ENCODE data around the gene TDRD1. TPM values are rescaled to one million over a fixed set of nuclear protein-coding genes. Genes with fewer than 3 reads are reported as not detected.

TDRD1 gene
- total RNA-seq, 1 donor from 2014 or later = not detected

DNA sequence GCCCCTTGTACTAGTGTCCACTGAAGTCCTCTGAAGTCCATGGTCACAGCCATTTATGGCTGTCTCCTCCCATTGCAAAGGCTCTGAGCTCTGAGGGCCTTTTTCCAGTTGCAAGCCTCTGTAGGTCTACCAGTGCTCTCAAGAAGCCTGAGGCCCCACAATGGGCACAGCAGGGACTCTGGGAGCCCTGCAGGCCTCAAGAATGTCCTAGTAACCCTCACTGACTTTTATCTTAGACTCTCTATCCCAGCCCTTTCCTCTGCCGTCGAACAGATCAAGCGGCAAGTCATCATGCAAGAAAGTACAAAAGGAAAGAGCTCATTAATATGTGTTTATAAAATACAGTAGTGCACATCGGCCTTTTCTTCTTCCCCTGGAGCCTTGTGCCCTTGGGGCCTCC, 83.3 kb downstream of the TDRD1 start:
- no peak overlapping the region for H3K4me3 ChIP-seq (ENCODE audit: low read depth, low read length)
- TF ChIP-seq, protein P1, sequence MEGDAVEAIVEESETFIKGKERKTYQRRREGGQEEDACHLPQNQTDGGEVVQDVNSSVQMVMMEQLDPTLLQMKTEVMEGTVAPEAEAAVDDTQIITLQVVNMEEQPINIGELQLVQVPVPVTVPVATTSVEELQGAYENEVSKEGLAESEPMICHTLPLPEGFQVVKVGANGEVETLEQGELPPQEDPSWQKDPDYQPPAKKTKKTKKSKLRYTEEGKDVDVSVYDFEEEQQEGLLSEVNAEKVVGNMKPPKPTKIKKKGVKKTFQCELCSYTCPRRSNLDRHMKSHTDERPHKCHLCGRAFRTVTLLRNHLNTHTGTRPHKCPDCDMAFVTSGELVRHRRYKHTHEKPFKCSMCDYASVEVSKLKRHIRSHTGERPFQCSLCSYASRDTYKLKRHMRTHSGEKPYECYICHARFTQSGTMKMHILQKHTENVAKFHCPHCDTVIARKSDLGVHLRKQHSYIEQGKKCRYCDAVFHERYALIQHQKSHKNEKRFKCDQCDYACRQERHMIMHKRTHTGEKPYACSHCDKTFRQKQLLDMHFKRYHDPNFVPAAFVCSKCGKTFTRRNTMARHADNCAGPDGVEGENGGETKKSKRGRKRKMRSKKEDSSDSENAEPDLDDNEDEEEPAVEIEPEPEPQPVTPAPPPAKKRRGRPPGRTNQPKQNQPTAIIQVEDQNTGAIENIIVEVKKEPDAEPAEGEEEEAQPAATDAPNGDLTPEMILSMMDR (conservative IDR thresholded peaks at IDR 0.05; ENCODE audit: low read depth, low read length) = no peak
- DNase-seq (ENCODE audit: low read depth) = no peak

DNA sequence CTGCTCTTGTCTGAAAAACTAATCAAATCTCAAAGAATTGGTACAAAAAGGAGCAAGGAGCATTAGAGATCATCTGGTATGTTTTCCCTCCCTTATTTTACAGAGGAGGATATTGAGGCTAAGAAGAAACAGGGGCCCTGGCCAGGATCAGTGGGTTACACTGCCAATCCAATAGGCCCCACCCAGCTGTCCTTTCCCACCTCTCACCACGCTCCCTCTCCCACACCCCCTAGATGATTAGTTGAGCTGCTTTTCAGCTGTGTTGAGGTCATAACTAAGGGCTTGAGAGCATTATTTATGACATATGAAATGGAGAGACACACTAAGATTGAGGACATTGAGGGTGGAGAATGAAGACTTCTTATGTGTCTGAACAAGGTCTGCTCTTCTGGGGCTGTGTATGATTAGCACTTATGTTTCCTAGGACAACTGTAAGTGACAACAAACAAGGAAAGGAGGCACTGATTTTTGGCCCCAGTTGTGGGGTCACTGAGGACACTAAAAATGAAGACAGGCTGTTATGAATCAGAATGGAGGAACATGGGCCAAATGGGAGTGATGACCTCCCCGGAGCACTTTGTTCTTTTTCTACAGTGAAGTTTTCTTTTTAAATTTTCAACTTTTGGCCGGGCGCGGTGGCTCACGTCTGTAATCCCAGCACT, 86.4 kb downstream of the TDRD1 start:
- TF ChIP-seq, protein P1 (conservative IDR thresholded peaks at IDR 0.05; ENCODE audit: low read depth, low read length) = no peak
- H3K4me3 ChIP-seq (ENCODE audit: low read depth, low read length) = no peak overlapping the region
- no peak for DNase-seq (ENCODE audit: low read depth)

DNA sequence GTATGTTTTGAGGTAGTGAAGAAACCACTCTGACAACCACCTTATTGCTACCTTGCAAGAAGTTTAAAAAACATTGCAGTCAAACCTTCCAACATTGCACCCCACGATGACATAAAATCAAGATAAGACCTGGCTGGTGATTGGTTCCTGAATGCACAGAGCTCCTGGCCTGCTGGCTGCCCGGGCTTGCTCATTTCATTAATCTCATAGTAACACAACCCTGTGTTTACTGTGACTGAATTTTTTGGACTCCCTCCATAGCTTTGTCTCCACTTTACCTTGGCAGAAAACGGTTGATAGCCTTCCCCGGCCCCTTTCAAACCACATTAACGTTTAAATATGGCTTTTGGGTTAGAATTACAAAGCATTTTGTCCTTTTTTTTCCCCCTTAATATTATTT, 87.4 kb downstream of the TDRD1 start:
- TF ChIP-seq, protein P1 (conservative IDR thresholded peaks at IDR 0.05; ENCODE audit: low read depth, low read length) = no peak
- no peak overlapping the region for H3K4me3 ChIP-seq (ENCODE audit: low read depth, low read length)
- DNase-seq (ENCODE audit: low read depth) = no peak

DNA sequence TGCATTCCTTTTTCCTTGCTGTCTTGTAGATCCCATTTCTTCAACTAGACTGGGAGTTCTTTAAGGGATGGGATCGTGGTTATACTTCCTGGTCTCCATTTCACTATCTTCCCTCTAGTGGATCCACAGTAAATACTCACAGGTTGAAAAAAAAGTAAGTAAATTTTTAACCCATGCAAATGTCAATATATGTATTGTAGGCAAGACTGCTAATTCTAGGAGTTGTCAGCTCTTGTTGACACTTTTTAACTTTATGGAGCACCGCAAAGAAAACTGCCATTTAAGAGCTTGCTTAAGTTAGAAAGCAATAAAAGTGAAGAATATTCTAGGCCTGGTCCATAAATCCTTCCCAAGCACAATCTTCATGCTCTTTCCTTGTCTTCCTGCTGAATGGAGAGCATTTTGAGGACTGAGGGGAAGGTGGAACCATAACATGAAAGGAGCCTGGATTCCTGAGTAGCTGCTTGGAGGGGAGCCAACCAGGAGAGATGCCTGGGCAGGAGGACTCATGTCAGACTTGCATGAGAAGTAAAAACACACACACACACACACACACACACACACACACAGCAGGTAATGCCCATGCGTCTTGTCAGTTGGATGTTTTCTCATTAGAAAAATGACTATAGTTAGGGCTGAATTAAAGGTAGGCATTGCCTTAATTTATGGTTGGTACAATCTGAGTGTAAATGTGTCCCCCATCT, 92.1 kb downstream of the TDRD1 start:
- no peak overlapping the region for H3K4me3 ChIP-seq (ENCODE audit: low read depth, low read length)
- TF ChIP-seq, protein P1 (conservative IDR thresholded peaks at IDR 0.05; ENCODE audit: low read depth, low read length) = no peak
- no peak for DNase-seq (ENCODE audit: low read depth)

DNA sequence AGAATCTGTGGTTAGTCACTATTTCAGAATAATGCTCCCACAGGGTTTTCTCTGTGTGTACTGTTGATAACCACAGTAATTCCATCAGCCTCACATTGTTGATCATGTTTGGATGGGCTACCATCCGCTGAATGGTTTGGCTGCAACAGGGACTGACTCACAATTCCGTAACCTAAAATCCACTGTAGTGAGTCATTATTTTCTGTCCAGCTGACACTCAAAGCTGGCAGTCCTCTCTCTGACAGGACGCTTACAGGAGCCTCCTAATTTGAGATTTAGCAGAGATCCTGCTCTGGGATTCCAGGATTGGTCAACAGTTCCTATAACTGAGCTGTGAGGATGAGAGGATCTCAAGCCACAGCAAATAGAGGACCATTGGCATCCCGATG, 92.6 kb downstream of the TDRD1 start:
- TF ChIP-seq, protein P1 (conservative IDR thresholded peaks at IDR 0.05; ENCODE audit: low read depth, low read length) = no peak
- DNase-seq (ENCODE audit: low read depth) = peak; percentile 95
- H3K4me3 ChIP-seq (ENCODE audit: low read depth, low read length) = no peak overlapping the region

DNA sequence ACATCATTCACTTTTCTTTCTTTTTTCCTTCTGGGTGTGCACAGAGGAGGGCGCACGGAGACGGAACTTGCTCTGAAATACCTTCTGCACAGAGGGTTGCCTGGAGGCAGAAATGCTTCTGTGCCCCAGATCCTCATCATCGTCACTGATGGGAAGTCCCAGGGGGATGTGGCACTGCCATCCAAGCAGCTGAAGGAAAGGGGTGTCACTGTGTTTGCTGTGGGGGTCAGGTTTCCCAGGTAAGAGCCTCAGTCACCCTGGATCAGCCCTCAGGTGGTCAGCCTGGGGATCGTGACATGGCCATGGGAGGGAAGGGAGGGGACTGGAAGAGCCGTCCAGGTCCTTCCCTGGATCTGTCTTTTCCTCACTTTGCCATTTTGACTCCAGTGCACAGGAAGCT, 93.5 kb downstream of the TDRD1 start:
- DNase-seq (ENCODE audit: low read depth) = no peak
- H3K4me3 ChIP-seq (ENCODE audit: low read depth, low read length) = no peak overlapping the region
- TF ChIP-seq, protein P1 (conservative IDR thresholded peaks at IDR 0.05; ENCODE audit: low read depth, low read length) = no peak

DNA sequence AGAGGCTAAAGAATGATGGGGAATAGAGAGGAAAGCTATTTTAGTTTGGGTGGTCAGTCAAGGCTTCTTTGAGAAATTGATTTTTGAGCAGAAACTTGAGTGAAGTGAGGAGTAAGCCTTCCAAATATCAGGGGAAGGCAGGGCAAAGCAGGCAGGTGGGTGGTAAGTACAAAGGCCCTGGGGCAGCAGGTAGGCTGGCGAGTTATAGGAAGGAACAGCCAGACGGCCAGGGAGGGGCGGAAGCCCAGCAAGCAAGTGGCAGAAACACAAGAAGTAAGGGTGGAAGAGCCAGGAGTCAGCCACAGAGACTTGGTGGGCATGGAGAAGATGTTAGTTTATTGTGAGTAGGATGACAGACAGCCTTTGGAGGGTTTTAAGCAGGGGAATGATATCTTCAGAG, 94.8 kb downstream of the TDRD1 start:
- TF ChIP-seq, protein P1 (conservative IDR thresholded peaks at IDR 0.05; ENCODE audit: low read depth, low read length) = no peak
- H3K4me3 ChIP-seq (ENCODE audit: low read depth, low read length) = no peak overlapping the region
- DNase-seq (ENCODE audit: low read depth) = no peak

Data from epithelial cell of proximal tubule (primary cell).